Measurements from ENCODE around the gene DEK.

GRCh38 chr6:18253635-18254034 is 10.7 kb downstream of the DEK start:
- TF ChIP-seq TAF1 (IDR thresholded peaks at IDR 0.05; ENCODE audit: borderline replicate concordance, insufficient read depth, low read length): no peak
- TF ChIP-seq REST (IDR thresholded peaks at IDR 0.05; ENCODE audit: insufficient read depth in 1 of 2, low read depth in 2 of 2, low read length in 2 of 2): no peak
- TF ChIP-seq SIN3A (IDR thresholded peaks at IDR 0.05; ENCODE audit: borderline replicate concordance, insufficient read depth, low read length): no peak
- TF ChIP-seq POLR2AphosphoS5 (IDR thresholded peaks at IDR 0.05; ENCODE audit: low read depth, low read length): no peak
